COLO668 (cell line): Measurements from ENCODE around the gene IGF2BP1.

Source experiments
- DNase-seq: peaks from one replicate; lab custom pipeline; 2025; ENCODE audit not compliant: unreplicated experiment; lab: John Stamatoyannopoulos, UW

The IGF2BP1 gene

DNA sequence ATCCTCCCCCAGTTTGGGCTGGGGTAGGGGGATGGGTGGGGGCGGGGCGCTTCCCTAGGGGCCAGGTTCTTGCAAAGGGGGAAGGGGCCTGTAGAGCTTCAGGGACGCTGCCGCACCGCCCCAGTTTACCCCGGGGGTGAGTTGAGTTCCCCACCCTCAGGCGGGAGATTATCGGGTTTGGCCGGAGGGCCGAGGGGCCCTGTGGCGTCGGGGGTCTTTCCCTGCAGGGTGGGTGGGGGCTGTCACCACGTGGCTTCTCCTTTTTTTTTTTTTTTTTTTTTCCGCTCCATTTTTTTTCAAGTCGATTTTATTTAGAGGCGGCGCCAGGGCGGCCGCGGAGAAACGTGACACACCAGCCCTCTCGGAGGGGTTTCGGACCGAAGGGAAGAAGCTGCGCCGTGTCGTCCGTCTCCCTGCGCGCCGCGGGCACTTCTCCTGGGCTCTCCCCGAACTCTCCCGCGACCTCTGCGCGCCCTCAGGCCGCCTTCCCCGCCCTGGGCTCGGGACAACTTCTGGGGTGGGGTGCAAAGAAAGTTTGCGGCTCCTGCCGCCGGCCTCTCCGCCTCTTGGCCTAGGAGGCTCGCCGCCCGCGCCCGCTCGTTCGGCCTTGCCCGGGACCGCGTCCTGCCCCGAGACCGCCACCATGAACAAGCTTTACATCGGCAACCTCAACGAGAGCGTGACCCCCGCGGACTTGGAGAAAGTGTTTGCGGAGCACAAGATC, at the start of gene IGF2BP1:
IGF2BP1 (plus strand) TSS at position 283 of the 724 bp plus-strand sequence; CDS start at position 644, 361 bp downstream.
- DNase-seq, result no peak

GRCh38 chr17:48951572-48951971, 45.6 kb upstream of the IGF2BP1 start:
- no peak for DNase-seq

DNA sequence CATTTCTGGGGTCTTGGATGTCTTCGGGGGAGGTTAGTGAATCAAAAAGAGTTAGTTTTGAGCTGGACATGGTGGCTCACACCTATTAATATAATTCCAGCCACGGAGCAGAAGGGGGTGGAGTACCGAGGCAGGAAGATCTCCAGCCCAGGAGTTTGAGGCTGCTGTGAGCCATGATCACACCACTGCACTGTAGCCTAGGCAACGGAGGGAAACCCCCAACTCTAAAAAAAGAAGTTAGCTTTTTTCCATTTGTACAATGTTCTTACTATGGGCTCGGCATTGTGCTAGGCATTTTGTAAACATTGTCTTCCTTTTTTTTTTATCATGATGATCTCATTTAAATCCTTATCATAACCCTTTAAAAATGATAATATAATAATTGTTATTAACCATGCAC, 44.3 kb upstream of the IGF2BP1 start:
- no peak for DNase-seq

DNA sequence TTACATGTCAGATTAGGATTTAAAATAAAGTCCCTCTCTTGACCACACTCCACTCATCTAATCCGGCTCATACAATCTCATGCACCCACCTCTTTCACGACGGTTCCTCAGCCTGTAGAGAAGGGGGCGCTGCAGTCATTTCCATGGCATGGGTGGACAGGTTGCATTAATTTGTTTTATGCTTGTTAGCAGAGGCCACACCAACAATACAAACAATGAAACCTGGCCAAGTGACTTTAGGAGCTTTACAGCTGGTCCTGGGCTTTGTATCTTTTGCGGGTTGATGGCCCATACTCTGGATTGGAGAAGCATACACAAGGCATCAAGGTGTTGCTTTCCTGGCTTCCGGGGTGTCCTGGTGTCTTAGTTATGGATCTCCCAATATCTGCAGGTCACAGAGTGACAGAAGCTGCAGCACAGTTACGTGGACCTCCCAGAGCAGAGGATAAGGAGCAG, 42.9 kb upstream of the IGF2BP1 start:
- DNase-seq, result peak; percentile 3

DNA sequence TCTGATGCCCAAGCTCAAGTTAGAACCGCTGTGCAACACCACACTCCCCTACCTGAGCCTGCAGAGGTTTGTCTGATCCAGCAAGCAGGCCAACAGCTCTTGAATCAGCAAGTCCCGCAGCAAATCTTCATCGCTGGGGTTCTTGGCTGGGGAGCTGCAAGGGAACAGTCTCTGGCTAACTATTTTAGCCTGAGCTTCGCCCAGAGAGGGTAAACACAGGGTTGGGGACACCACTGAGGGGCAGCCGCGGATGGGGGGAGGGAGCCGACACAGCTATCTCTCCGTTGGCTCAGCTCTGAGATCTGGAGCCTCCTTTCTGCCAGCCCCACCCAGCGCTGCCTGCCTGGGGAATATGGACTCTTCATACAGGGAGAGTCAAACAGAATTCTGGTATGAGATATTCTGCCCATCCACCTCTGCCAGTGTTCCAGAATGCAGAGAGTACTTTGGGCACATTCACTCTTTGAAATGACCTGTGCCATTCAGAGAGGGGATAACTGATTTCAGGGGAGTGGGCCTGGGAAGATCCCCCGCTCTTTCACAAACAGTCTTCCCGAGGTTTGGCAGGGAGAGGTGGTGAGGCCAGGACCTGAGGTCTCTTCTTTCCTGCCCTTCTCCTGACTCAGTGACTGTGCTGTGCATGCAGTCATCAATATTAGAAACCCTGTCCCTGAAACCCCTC, 36.2 kb upstream of the IGF2BP1 start:
- no peak for DNase-seq

DNA sequence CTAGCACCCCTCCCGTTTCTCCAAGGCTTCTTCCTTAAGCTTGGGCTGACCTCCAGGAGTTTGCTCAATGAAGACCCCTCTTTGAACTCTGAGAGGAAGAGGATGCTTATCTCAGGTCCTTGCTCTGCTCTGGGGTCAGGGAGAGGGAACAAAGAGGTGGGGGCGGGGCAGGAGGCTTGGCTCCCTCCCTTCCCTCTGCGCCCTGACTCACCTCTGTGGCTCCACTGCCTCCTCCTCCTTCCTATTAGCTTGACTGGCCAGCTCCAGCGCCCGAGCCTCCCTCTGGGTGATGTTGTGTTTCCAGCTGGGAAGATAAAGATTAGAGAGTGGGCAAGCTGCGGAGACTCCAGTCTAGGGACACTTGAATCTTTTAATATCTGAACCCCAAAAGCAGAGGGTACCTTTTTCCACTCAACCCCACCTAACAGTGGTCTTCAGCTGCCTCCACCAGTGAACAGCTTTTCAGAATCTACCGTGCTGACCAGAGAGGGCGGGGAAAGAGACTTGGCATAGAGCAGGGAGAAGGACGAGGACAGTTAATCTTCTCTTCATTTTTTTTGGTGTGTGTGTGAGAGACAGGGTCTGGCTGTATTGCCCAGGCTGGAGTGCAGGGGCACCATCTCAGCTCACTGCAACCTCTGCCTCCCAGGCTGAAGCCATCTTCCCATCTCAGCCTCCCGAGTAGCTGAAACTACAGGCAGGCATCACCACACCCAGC, 35.5 kb upstream of the IGF2BP1 start:
- DNase-seq, result no peak

DNA sequence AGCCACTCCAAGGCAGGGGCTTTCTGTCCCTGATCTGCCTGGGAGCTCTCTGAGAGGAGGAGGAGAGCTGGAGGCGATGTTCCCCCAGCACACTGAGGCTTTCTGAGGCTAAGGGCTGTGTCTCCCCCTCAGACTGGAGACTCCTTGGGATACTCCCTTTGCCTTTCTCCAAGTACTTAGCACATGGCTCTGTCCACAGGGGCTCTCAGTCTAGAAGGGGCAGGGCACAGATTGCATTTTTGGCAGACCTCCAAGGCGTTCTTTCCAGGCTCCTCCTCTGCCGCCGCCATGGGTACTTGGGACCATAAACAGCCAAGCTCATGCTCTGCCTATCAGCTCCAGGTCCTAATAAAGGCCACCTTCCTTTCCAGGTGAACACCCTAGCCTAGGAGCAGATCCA, 27.0 kb upstream of the IGF2BP1 start:
- no peak for DNase-seq

- no peak for DNase-seq
These were observed 26.1 kb upstream of the IGF2BP1 start for GRCh38 chr17:48970865-48971687.

GRCh38 chr17:48972749-48973097, 24.5 kb upstream of the IGF2BP1 start:
- DNase-seq, result no peak

GRCh38 chr17:48973806-48974205, 23.4 kb upstream of the IGF2BP1 start:
- DNase-seq, result no peak

GRCh38 chr17:48981927-48982539, 15.2 kb upstream of the IGF2BP1 start:
- DNase-seq, result no peak

DNA sequence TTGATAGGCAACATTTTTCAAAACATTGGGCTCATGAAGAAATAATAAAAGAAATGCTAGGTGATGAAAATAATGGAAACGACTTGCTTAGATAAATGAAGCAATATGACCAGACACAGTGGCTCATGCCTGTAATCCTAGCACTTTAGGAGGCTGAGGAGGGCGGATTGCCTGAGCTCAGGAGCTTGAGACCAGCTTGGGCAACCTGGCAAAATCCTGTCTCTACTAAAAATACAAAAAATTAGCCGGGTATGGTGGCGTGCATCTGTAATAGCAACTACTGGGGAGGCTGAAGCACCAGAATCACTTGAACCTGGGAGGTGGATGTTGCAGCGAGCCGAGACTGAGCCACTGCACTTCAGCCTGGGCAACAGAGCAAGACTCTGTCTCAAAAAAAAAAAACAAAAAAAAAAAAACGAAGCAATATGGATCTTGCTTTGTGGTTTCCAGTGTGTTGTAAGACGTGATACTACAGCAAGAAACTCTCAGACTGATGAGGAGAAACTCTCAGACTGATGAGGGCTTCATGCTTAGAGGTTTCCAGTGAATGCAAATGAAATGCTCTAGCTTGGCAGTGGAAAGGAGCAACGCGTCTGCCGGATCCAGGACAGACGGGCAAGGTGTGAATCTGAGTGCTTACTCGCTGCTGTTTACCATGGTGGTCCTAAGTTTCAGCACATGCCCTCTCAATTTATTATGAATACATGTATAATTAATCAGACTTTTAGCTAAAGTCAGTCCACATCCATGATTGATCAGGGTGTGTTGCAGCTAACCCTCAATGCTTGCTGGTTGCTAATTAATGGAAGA, 11.5 kb upstream of the IGF2BP1 start:
- DNase-seq, result no peak

GRCh38 chr17:48989100-48989499, 8.1 kb upstream of the IGF2BP1 start:
- no peak for DNase-seq

DNA sequence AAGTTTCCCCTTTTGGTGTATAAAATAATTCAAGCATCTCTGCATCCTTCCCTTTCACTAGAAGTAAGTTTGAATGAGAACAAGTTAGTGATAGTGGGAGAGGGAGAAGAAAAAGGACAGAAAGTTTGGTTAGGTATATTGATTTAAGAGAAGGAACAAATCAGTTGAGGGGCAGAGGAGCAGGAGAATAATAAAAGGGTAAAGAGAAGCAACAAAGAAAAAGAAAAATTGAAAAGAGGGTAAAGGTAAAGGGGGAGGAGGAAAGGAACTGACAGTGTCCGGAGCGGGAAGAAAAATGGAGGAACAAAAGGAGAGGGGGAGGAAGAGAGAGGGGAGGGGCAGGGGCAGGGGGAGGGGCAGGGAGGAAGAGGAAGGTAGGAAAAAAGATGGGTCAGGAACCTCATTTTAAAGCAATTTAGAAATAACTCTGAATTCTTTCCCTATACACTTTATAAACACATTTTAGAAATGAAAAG, 6.3 kb upstream of the IGF2BP1 start:
- no peak for DNase-seq

GRCh38 chr17:48992444-48992843, 4.7 kb upstream of the IGF2BP1 start:
- no peak for DNase-seq

GRCh38 chr17:48993305-48993704, 3.9 kb upstream of the IGF2BP1 start:
- DNase-seq, result no peak

DNA sequence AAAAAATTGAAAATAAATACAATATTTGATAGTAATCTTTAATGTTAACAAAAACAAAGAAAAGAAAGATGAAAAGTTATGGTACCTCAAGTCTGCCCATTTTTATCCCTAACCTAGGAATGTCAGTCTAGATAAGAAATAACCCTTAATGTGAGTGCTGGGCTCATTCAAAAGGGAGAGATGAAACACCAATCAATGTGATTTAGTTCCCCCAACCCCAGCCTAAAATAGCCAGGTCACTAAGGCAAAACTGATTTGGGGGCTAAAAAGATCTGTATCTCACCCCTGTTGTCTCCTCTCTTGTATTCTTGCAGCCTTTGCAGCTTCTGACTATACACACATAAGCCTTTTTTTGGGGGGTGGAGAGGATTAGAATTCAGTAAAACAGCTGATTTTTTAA, 3.2 kb upstream of the IGF2BP1 start:
- DNase-seq, result no peak

DNA sequence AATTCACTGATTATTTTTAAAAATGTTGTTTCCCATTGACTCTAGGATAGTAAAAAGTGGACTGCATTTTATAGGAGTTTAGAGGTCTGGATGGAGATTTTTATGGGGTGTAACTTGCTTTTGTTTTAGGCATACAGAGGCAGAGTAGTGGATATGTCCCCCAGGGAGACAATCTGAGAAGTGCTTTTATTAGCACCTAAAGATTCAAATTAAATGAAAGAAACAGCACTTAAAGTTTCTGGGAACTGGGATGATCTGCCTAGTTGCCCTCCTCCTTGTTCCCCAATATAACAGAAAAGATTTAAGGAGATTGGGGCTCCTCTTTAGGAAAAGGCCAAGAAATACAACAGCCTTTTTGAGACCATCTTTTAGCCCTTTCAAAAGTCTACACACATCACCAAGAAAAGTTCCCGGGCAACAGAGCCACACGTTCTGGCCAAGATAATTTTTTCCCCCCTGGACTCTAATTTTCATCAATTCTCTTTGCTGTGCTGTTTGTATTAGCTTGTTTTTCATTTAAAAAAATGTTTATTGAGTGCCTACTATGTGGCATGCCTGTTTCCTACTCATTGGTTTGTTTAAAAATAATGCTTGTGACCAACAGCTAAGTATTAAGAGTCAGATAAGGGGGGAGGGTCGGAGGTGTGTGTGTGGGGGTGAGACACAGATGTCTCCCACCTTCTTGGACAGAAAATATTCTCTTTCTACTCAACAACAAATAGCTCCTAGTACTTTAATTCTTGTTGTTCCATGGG, 2.5 kb upstream of the IGF2BP1 start:
- DNase-seq, result no peak
